Measurements from ENCODE around the gene TTC23. TPM values are rescaled to one million over a fixed set of nuclear protein-coding genes. Genes with fewer than 3 reads are reported as not detected.

TTC23 gene
- total and polyA plus RNA-seq, 2 donors (not counting 3 experiments of a cell fraction or from before 2014, with no cell fraction given), result 4.1 to 27.3 TPM

- Histone ChIP-seq H3K9ac (replicated peaks; ENCODE audit: extremely low read depth, insufficient read depth, low read length) (no peak overlapping the region), H3K9me1 (replicated peaks; ENCODE audit: control insufficient read depth, extremely low read depth, insufficient read depth, low read length) (no peaks in the 10 kb centered on the region), H3K27ac (ENCODE audit: insufficient read depth, low read depth, low read length) (no peak overlapping the region), H3K4me1 (ENCODE audit: control insufficient read depth, extremely low read depth, insufficient read depth, low read length) (peaks cover 13% of the 10 kb centered on the region), H3K4me2 (ENCODE audit: insufficient read depth, low read length) (no peak overlapping the region), H3K36me3 (ENCODE audit: control insufficient read depth in 2 of 2, extremely low read depth in 1 of 2, insufficient read depth in 2 of 2, low read length in 2 of 2) (peaks cover 0 to 3% of the 10 kb centered on the region in 2 experiments), H3K27me3 (ENCODE audit: control insufficient read depth in 2 of 2, insufficient read depth in 2 of 2, low read length in 2 of 2) (no peaks in the 10 kb centered on the region), H2AFZ (ENCODE audit: low read depth, low read length) (no peak overlapping the region), H3K79me2 (ENCODE audit: control insufficient read depth, insufficient read depth, low read length) (no peaks in the 10 kb centered on the region), H3K4me3 (replicated peaks in 1 of 3; ENCODE audit: insufficient read depth in 1 of 3, low read depth in 1 of 3, low read length in 3 of 3) (no peak overlapping the region), H4K20me1 (replicated peaks; ENCODE audit: control insufficient read depth, extremely low read depth, insufficient read depth, low read length) (no peaks in the 10 kb centered on the region), H3K9me3 (replicated peaks; ENCODE audit: control insufficient read depth, insufficient read depth, low read length) (no peaks in the 10 kb centered on the region)
- BruUV-seq (replicated peaks), result no TSS peak
- dilution Hi-C loops (cut with MboI; ENCODE audit: extremely low pct_ligation_motif_present, low sequenced_read_pairs), result no loop called here
- ChIA-PET POLR2A (no interaction called here), CTCF (no interaction called here)
- DNase-seq (ENCODE audit: low read depth, low spot score) (no peak), FAIRE-seq (no peak)
- intact Hi-C loops (cut with micrococcal nuclease), result no loop called here
- TF ChIP-seq JUN (IDR thresholded peaks at IDR 0.05; ENCODE audit: borderline replicate concordance, insufficient read depth, insufficient read length, low read depth), result no peak
These were observed 78.8 kb downstream of the TTC23 start for GRCh38 chr15:99170476-99171065.

GRCh38 chr15:99169769-99170311 is 79.5 kb downstream of the TTC23 start:
- ChIA-PET POLR2A (no interaction called here), CTCF (no interaction called here)
- H3K9ac ChIP-seq (replicated peaks; ENCODE audit: extremely low read depth, insufficient read depth, low read length), result no peak overlapping the region
- H3K4me1 ChIP-seq (ENCODE audit: control insufficient read depth, extremely low read depth, insufficient read depth, low read length), result peaks cover 13% of the 10 kb centered on the region
- no peaks in the 10 kb centered on the region for H3K9me3 ChIP-seq (replicated peaks; ENCODE audit: control insufficient read depth, insufficient read depth, low read length)
- dilution Hi-C loops (cut with MboI; ENCODE audit: extremely low pct_ligation_motif_present, low sequenced_read_pairs) (no loop called here), intact Hi-C loops (cut with micrococcal nuclease) (no loop called here)
- no TSS peak for BruUV-seq (replicated peaks)
- no peak overlapping the region for H3K27ac ChIP-seq (ENCODE audit: insufficient read depth, low read depth, low read length)
- no peaks in the 10 kb centered on the region for H4K20me1 ChIP-seq (replicated peaks; ENCODE audit: control insufficient read depth, extremely low read depth, insufficient read depth, low read length)
- FAIRE-seq (no peak), DNase-seq (ENCODE audit: low read depth, low spot score) (no peak)
- no peaks in the 10 kb centered on the region for H3K79me2 ChIP-seq (ENCODE audit: control insufficient read depth, insufficient read depth, low read length)
- no peak overlapping the region for H3K4me2 ChIP-seq (ENCODE audit: insufficient read depth, low read length)
- H3K27me3 ChIP-seq (ENCODE audit: control insufficient read depth in 2 of 2, insufficient read depth in 2 of 2, low read length in 2 of 2), result no peaks in the 10 kb centered on the region
- H3K4me3 ChIP-seq (replicated peaks in 1 of 3; ENCODE audit: insufficient read depth in 1 of 3, low read depth in 1 of 3, low read length in 3 of 3), result no peak overlapping the region
- peaks cover 0 to 3% of the 10 kb centered on the region in 2 experiments for H3K36me3 ChIP-seq (ENCODE audit: control insufficient read depth in 2 of 2, extremely low read depth in 1 of 2, insufficient read depth in 2 of 2, low read length in 2 of 2)
- no peak overlapping the region for H2AFZ ChIP-seq (ENCODE audit: low read depth, low read length)
- TF ChIP-seq POLR2AphosphoS5 (IDR thresholded peaks at IDR 0.05; ENCODE audit: insufficient read depth, low read depth, low read length), result no peak
- no peak for TF ChIP-seq EZH2 (IDR thresholded peaks at IDR 0.05; ENCODE audit: borderline replicate concordance, low read depth, low read length, severe bottlenecking)
- TF ChIP-seq FOS (IDR thresholded peaks at IDR 0.05; ENCODE audit: borderline replicate concordance, insufficient read depth, low read length), result no peak
- no peak for TF ChIP-seq MYC (IDR thresholded peaks at IDR 0.05; ENCODE audit: low read depth, low read length)
- no peak for TF ChIP-seq POLR2A (IDR thresholded peaks at IDR 0.05; ENCODE audit: low read depth, low read length)
- TF ChIP-seq JUN (IDR thresholded peaks at IDR 0.05; ENCODE audit: borderline replicate concordance, insufficient read depth, insufficient read length, low read depth), result no peak
- no peak for TF ChIP-seq CTCF (IDR thresholded peaks at IDR 0.05; ENCODE audit: extremely low read depth in 1 of 2, insufficient read depth in 1 of 2, low read depth in 1 of 2, low read length in 2 of 2)
- H3K9me1 ChIP-seq (replicated peaks; ENCODE audit: control insufficient read depth, extremely low read depth, insufficient read depth, low read length), result no peaks in the 10 kb centered on the region

All from endothelial cell of umbilical vein (primary cell).